HK-2 (cell line): ENCODE results near the gene PIGR.

Experiments
- DNase-seq: peaks from one replicate; pipeline ENCODE4 v3.0.0-alpha.2; 2018; ENCODE audit not compliant: unreplicated experiment

Gene PIGR

GRCh38 chr1:206890125-206891060 is 55.9 kb downstream of the PIGR start:
- no peak for DNase-seq

GRCh38 chr1:206887701-206888100 is 58.6 kb downstream of the PIGR start:
- DNase-seq = no peak

GRCh38 chr1:206886831-206887230 is 59.4 kb downstream of the PIGR start:
- DNase-seq = no peak

- no peak for DNase-seq
Measured at GRCh38 chr1:206885341-206886060, 60.8 kb downstream of the PIGR start.

GRCh38 chr1:206883876-206884275 is 62.4 kb downstream of the PIGR start:
- DNase-seq = no peak

GRCh38 chr1:206883160-206883559 is 63.1 kb downstream of the PIGR start:
- DNase-seq = no peak

- no peak for DNase-seq
Measured at GRCh38 chr1:206882555-206882954, 63.7 kb downstream of the PIGR start.

GRCh38 chr1:206880314-206880713 is 66.0 kb downstream of the PIGR start:
- DNase-seq = no peak
